NT2/D1 (cell line): ENCODE data around the gene TNRC6C.

ENCODE experiments used
- DNase-seq: peaks from one replicate; pipeline ENCODE4 v3.0.0-alpha.2; 2011; ENCODE audit warnings: low read depth, low spot score
- H3K27me3 ChIP-seq: 2 replicates; pipeline ENCODE4 v1.6.0; 2011; ENCODE audit warnings: mild to moderate bottlenecking; ENCODE audit not compliant: insufficient read length, insufficient read depth
- H3K36me3 ChIP-seq: 2 replicates; pipeline ENCODE4 v1.6.1; 2011; ENCODE audit warnings: mild to moderate bottlenecking, low read length, mixed read lengths; ENCODE audit not compliant: insufficient read depth, insufficient read length
- H3K4me1 ChIP-seq: 2 replicates; pipeline ENCODE4 v1.5.1; 2011; ENCODE audit not compliant: insufficient read depth, insufficient read length
- H3K4me3 ChIP-seq: 2 replicates; pipeline ENCODE4 v1.5.1; 2011; ENCODE audit warnings: low read depth; ENCODE audit not compliant: insufficient read length
- H3K9ac ChIP-seq: 2 replicates; pipeline ENCODE4 v1.6.0; 2011; ENCODE audit warnings: low read depth; ENCODE audit not compliant: insufficient read length
- H3K9me3 ChIP-seq: 2 replicates; pipeline ENCODE4 v1.5.1; 2011; ENCODE audit warnings: mild to moderate bottlenecking, low read length; ENCODE audit not compliant: insufficient read depth
- SUZ12 ChIP-seq: IDR thresholded peaks from 2 replicates; pipeline ENCODE4 v1.6.1; 2011; ENCODE audit not compliant: insufficient read length, insufficient read depth; ENCODE audit errors: extremely low read depth
- YY1 ChIP-seq: IDR thresholded peaks from 2 replicates; pipeline ENCODE4 v1.6.1; 2011; ENCODE audit not compliant: insufficient read length, insufficient read depth
- ZNF274 ChIP-seq: IDR thresholded peaks from 2 replicates; pipeline ENCODE4 v1.6.1; 2011; ENCODE audit warnings: mild to moderate bottlenecking, low read depth, low read length

Gene TNRC6C

DNA sequence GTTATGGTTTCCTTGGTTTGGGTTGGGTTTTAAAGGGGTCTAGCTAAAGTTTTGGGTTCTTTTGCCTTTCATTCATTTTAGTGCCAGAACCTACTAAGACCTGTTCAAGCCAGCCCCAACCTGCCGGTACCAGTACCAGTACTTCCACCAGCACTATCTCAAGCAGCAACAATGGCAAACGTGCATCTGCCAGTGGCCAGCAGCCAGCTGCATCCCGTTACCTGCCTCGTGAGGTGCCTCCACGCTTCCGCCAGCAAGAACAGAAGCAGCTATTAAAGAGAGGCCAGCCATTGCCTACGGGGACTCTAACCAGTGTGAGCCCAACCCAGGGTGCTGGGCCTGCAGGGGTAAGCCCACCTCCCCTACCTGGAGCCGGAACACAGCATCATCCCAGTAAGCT is 72.9 kb downstream of the TNRC6C start:
- Histone ChIP-seq H3K36me3 (peaks cover 9% of the 10 kb centered on the region), H3K9ac (no peak overlapping the region), H3K9me3 (no peaks in the 10 kb centered on the region), H3K27me3 (no peaks in the 10 kb centered on the region), H3K4me1 (no peaks in the 10 kb centered on the region), H3K4me3 (no peak overlapping the region)
- TF ChIP-seq SUZ12 (no peak), YY1 (no peak), ZNF274 (no peak)
- no peak for DNase-seq

DNA sequence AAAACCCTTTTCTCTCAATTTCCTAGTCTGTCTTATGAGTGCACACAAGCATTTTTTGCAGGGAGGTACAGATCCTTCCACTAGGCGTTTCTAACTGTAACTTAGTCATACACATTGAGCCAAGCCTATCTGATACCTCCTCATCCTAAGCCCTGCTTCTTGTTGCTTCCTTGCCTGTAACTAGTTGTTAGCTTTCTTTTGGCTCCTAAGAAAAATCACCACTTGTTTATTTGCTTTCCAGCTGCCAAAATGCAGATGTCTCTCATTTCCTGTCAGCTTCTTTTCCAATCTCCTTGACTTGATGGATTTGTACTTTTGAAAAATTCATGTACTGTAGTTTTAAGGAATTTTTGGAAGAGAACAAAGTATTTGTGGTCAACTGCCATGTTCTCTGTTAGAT is 73.7 kb downstream of the TNRC6C start:
- H3K27me3 ChIP-seq, result no peaks in the 10 kb centered on the region
- no peaks in the 10 kb centered on the region for H3K4me1 ChIP-seq
- DNase-seq, result no peak
- no peaks in the 10 kb centered on the region for H3K9me3 ChIP-seq
- H3K9ac ChIP-seq, result no peak overlapping the region
- no peak overlapping the region for H3K4me3 ChIP-seq
- peaks cover 9% of the 10 kb centered on the region for H3K36me3 ChIP-seq
- no peak for TF ChIP-seq YY1
- no peak for TF ChIP-seq SUZ12
- no peak for TF ChIP-seq ZNF274

GRCh38 chr17:78034429-78035091 is 76.1 kb downstream of the TNRC6C start:
- no peak for TF ChIP-seq SUZ12
- TF ChIP-seq ZNF274, result no peak
- TF ChIP-seq YY1, result no peak
- DNase-seq, result no peak
- no peaks in the 10 kb centered on the region for H3K4me1 ChIP-seq
- H3K27me3 ChIP-seq, result no peaks in the 10 kb centered on the region
- H3K9ac ChIP-seq, result no peak overlapping the region
- H3K36me3 ChIP-seq, result peaks cover 13% of the 10 kb centered on the region
- H3K9me3 ChIP-seq, result no peaks in the 10 kb centered on the region
- H3K4me3 ChIP-seq, result no peak overlapping the region

DNA sequence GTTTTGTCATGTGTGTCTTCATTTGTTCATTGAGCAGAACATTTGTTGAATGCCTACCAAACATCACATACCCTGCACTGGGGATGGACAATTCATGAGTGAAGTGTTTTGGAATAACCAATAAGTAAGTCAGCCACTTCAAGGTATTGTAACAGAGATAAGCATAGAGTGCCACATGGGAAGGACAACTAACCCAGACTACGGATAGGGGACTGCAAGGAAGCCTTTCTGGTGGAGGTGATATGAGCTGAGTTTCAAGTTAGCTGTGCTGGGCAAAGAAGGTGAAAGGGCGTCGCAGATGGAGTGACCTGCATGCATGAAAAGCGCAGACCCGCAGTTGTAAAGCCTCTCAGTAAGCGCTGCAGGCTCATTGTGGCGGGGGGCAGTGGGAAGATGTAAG is 78.8 kb downstream of the TNRC6C start:
- no peak for DNase-seq
- H3K4me1 ChIP-seq, result no peaks in the 10 kb centered on the region
- no peak overlapping the region for H3K4me3 ChIP-seq
- TF ChIP-seq SUZ12 (no peak), ZNF274 (no peak), YY1 (no peak)
- H3K9ac ChIP-seq, result no peak overlapping the region
- no peaks in the 10 kb centered on the region for H3K9me3 ChIP-seq
- H3K36me3 ChIP-seq, result peaks cover 8% of the 10 kb centered on the region
- no peaks in the 10 kb centered on the region for H3K27me3 ChIP-seq

DNA sequence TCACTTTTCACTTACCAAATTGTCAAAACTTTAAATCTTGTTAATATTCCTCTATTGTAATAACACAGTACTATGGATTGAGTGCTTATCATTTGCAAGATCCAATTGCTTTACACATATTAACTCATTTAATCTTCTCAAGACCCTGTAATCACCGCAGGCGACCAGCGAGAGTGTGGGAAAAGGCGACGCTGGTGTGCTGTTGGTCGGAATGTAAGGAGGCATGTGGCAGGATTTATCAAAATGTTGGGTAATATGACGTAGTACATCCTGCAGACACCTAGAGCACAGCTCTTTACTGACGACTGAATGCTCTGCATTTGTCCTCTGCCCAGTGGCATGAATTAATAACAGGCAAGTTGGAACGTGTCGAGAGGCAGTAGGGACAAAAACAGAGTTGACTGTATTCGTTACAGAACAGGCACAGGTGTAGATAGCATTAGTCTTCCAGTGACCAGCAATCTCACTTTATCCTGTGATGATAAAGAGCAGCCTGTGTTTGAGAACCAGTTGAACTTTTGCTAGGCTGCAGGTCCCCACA is 80.3 kb downstream of the TNRC6C start:
- TF ChIP-seq ZNF274 (no peak), YY1 (no peak), SUZ12 (no peak)
- H3K4me1 ChIP-seq, result no peaks in the 10 kb centered on the region
- H3K27me3 ChIP-seq, result no peaks in the 10 kb centered on the region
- H3K4me3 ChIP-seq, result no peak overlapping the region
- H3K9me3 ChIP-seq, result peaks cover 4% of the 10 kb centered on the region; the same call in 1 of the 2 replicates
- H3K9ac ChIP-seq, result no peak overlapping the region
- peaks cover 8% of the 10 kb centered on the region for H3K36me3 ChIP-seq
- DNase-seq, result no peak

GRCh38 chr17:78039581-78039980 is 81.1 kb downstream of the TNRC6C start:
- no peak for TF ChIP-seq ZNF274
- no peak for TF ChIP-seq YY1
- no peak for TF ChIP-seq SUZ12
- Histone ChIP-seq H3K4me1 (no peaks in the 10 kb centered on the region), H3K4me3 (no peak overlapping the region), H3K36me3 (peaks cover 8% of the 10 kb centered on the region), H3K9me3 (peaks cover 12% of the 10 kb centered on the region; the same call in 1 of the 2 replicates), H3K9ac (no peak overlapping the region), H3K27me3 (no peaks in the 10 kb centered on the region)
- no peak for DNase-seq

GRCh38 chr17:78040440-78041385 is 82.2 kb downstream of the TNRC6C start:
- Histone ChIP-seq H3K9ac (no peak overlapping the region), H3K9me3 (peaks cover 23% of the 10 kb centered on the region; the same call in 1 of the 2 replicates), H3K4me3 (no peak overlapping the region), H3K27me3 (no peaks in the 10 kb centered on the region), H3K36me3 (peaks cover 5% of the 10 kb centered on the region), H3K4me1 (no peaks in the 10 kb centered on the region)
- TF ChIP-seq YY1 (no peak), SUZ12 (no peak), ZNF274 (no peak)
- DNase-seq, result no peak
